Measurements from ENCODE around the gene SH2D3A. TPM values are rescaled to one million over a fixed set of nuclear protein-coding genes. Genes with fewer than 3 reads are reported as not detected.
A peak's percentile ranks its signal among the peaks of the same experiment; 100 is the strongest.

Gene SH2D3A
- total RNA-seq, 1 experiment from 2014 or later = 17.9 TPM

- no peak overlapping the region for H3K56ac ChIP-seq (ENCODE audit: insufficient read length, low read depth, low read length)
- peaks cover 8% of the 10 kb centered on the region for H3K23me2 ChIP-seq (ENCODE audit: insufficient read length, low read depth, low read length, poor library complexity, severe bottlenecking)
- no peak overlapping the region for H3K4me2 ChIP-seq (ENCODE audit: insufficient read depth, insufficient read length, low read length)
- H3K27me3 ChIP-seq (ENCODE audit: insufficient read depth, low read length) = no peaks in the 10 kb centered on the region
- H4K5ac ChIP-seq (ENCODE audit: insufficient read length, low read depth, low read length) = no peak overlapping the region
- Mint-ChIP-seq H3K36me3 (ENCODE audit: insufficient read depth in 1 of 3, low read depth in 3 of 3) (peaks cover 42 to 64% (median 60%) of the 10 kb centered on the region in 3 experiments; a peak in 6 of 7 replicates), H3K4me3 (peak overlapping the region; percentile 15 to 22; a peak in 4 of 5 replicates), H3K9me3 (no peaks in the 10 kb centered on the region), H3K27me3 (ENCODE audit: low read depth) (no peaks in the 10 kb centered on the region), H3K27ac (peak overlapping the region; percentile 64 to 98 (median 94)), H3K4me1 (peaks cover 32 to 47% of the 10 kb centered on the region in 2 experiments)
- TF ChIP-seq, protein P1, sequence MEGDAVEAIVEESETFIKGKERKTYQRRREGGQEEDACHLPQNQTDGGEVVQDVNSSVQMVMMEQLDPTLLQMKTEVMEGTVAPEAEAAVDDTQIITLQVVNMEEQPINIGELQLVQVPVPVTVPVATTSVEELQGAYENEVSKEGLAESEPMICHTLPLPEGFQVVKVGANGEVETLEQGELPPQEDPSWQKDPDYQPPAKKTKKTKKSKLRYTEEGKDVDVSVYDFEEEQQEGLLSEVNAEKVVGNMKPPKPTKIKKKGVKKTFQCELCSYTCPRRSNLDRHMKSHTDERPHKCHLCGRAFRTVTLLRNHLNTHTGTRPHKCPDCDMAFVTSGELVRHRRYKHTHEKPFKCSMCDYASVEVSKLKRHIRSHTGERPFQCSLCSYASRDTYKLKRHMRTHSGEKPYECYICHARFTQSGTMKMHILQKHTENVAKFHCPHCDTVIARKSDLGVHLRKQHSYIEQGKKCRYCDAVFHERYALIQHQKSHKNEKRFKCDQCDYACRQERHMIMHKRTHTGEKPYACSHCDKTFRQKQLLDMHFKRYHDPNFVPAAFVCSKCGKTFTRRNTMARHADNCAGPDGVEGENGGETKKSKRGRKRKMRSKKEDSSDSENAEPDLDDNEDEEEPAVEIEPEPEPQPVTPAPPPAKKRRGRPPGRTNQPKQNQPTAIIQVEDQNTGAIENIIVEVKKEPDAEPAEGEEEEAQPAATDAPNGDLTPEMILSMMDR (conservative IDR thresholded peaks at IDR 0.05) = no peak
- no peaks in the 10 kb centered on the region for H3K79me1 ChIP-seq (ENCODE audit: insufficient read depth, low read depth, low read length, poor library complexity, severe bottlenecking)
- no CpG with 5 or more reads among the region's 15 CpGs for WGBS (ENCODE audit: extremely low coverage, insufficient read length, low lambda C conversion rate)
- no peak overlapping the region for H3K23ac ChIP-seq (ENCODE audit: insufficient read length, low read depth, low read length)
- H2AFZ ChIP-seq (ENCODE audit: low read length) = no peak overlapping the region
- no peak overlapping the region for H3T11ph ChIP-seq (ENCODE audit: low read length)
- no peak overlapping the region for H3K4ac ChIP-seq (ENCODE audit: low read depth, low read length)
- H3K9ac ChIP-seq (ENCODE audit: extremely low read depth, insufficient read length, low read length) = peak overlapping the region; percentile 13
- H3K4me1 ChIP-seq (ENCODE audit: insufficient read depth, low read length) = peaks cover 5% of the 10 kb centered on the region
- H4K8ac ChIP-seq (replicated peaks; ENCODE audit: insufficient read length, low read depth, low read length) = no peak overlapping the region
- H2BK12ac ChIP-seq (ENCODE audit: insufficient read length, low read depth, low read length) = no peak overlapping the region
- H3K18ac ChIP-seq (ENCODE audit: insufficient read length, low read depth, low read length) = no peak overlapping the region
- H3K79me2 ChIP-seq (ENCODE audit: insufficient read depth, low read length) = no peaks in the 10 kb centered on the region; the same call in 1 of the 2 replicates
- no peaks in the 10 kb centered on the region for H4K20me1 ChIP-seq (ENCODE audit: control insufficient read depth, insufficient read depth, insufficient read length)
- no peak overlapping the region for H2BK120ac ChIP-seq (ENCODE audit: low read depth, low read length, poor library complexity, severe bottlenecking)
- H2AK5ac ChIP-seq (ENCODE audit: insufficient read length, low read length) = no peak overlapping the region
- no peak for DNase-seq
- no peak overlapping the region for H3K14ac ChIP-seq (ENCODE audit: insufficient read depth, low read length)
- no peaks in the 10 kb centered on the region for H3K9me3 ChIP-seq (ENCODE audit: control insufficient read depth, low read depth, low read length)
- H2BK5ac ChIP-seq (ENCODE audit: insufficient read length, low read length) = no peak overlapping the region
- H2BK20ac ChIP-seq (ENCODE audit: low read depth, low read length, poor library complexity, severe bottlenecking) = no peak overlapping the region
- no peak overlapping the region for H4K91ac ChIP-seq (ENCODE audit: insufficient read length, low read depth, low read length)
- no peak overlapping the region for H2BK15ac ChIP-seq (ENCODE audit: low read depth, low read length)
- peak overlapping the region; percentile 31 for H3K27ac ChIP-seq (ENCODE audit: insufficient read length, low read depth, low read length)
These were observed 23.4 kb downstream of the SH2D3A start for GRCh38 chr19:6743714-6744380.
